OCI-LY7 (cell line): ENCODE data around the gene GIMAP8.

Source experiments
- EZH2phosphoT487 ChIP-seq: fragments of 200-600 bp; sonication (generic); IDR thresholded peaks from 2 replicates; pipeline ENCODE4 v1.6.1; 2018; ENCODE audit warnings: low read depth, borderline replicate concordance, mild to moderate bottlenecking, mixed run types, antibody characterized with exemption, low read length, moderate library complexity, mixed read lengths
- TF ChIP-seq, protein P1 (sequence below): fragments of 200-600 bp; sonication (generic); conservative IDR thresholded peaks from 2 replicates; pipeline ENCODE4 v1.5.1; 2014; ENCODE audit warnings: mild to moderate bottlenecking, antibody characterized with exemption, low read length, moderate library complexity, mixed read lengths

DNA sequence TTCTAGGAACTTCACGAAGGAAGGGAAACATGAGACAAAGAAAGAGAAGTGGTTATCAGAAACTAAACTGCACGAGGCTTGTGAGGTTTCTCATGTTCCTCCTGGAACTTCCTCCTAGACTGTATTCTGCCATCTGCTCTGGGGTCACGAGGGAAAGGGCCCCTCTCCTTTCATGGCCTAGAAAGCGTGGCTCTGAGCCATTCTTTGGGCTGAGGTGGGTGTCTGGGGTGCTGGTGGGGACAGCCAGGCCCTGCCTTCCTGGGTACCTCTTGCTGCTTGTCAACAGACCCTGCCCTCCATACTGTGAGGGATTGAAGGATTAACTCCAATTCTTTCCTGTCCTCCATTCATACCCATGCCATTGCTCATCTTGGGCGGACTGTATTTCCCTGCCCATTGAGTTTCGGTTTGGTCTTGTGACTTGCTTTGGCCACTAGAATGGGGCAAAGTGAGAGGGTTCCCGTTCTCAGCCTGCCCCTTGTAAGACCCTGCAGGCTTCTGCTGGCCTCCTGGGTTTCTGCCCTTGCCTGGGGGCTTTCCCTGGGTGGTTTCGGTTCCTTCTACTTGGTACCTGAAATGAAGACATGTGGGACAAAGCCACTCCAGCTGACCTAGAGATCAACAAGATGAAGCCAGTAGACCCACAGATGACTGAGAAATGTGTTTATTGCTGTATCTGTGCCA, 14.9 kb upstream of the GIMAP8 start:
- TF ChIP-seq, protein P1, sequence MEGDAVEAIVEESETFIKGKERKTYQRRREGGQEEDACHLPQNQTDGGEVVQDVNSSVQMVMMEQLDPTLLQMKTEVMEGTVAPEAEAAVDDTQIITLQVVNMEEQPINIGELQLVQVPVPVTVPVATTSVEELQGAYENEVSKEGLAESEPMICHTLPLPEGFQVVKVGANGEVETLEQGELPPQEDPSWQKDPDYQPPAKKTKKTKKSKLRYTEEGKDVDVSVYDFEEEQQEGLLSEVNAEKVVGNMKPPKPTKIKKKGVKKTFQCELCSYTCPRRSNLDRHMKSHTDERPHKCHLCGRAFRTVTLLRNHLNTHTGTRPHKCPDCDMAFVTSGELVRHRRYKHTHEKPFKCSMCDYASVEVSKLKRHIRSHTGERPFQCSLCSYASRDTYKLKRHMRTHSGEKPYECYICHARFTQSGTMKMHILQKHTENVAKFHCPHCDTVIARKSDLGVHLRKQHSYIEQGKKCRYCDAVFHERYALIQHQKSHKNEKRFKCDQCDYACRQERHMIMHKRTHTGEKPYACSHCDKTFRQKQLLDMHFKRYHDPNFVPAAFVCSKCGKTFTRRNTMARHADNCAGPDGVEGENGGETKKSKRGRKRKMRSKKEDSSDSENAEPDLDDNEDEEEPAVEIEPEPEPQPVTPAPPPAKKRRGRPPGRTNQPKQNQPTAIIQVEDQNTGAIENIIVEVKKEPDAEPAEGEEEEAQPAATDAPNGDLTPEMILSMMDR: no peak
- TF ChIP-seq EZH2phosphoT487: no peak
